Measurements from ENCODE around the gene SIRPA.

Gene SIRPA

DNA sequence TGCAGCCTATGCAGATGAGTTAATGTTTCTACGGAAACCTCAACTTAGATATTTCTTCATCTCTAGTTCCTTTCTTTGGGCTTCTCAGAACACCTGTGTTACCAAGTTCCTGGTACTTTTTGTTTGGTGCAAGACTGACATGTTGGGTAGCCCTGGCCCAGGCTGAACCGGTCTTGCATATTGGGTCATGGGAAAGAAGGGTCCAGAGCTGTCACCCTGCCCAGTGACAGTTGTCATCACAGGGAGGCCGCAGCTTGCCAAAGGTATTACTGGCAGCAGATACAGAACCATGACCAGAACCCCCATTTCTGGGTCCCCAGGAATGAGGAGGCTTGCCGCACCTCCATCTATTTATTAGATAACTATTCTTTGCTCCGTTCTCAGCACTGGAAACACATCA is 58.4 kb downstream of the SIRPA start:
- DNase-seq = peak; percentile 4

DNA sequence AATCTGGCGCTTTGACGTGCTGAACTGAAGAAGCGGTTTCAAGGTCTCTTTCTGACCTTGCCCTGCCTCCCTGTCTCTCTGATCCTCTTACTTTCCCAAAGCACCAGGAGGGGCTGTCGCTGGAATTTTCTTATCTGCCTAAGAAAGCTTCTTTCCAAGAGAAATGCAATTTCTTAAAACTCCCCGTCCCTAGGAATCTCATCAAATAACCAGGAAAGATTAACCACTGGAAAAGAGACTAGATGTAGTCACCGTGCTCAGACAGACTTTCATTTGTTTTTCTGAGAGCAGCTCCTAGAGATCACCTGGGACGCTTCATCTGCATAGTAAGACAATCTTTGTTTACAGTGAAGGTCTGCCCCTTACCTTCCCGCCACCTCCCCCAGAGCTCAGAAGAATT is 60.0 kb downstream of the SIRPA start:
- no peak for DNase-seq

DNA sequence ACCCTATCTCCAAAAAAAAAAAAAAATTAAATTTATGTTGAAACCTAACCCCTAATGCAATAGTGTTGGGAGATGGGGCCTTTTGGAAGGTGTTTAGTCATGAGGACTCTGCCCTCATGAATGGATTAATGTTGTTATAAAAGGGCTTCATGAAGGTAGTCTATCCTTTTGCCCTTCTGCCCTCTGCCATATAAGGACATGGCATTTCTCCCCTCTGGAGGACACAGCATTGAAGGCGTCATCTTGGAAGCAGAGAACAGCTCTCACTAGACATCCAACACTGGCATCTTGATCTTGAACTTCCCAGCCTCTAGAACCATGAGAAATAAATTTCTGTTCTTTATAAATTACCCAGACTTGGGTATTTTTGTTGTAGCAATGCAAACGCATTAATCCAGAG is 63.2 kb downstream of the SIRPA start:
- no peak for DNase-seq

DNA sequence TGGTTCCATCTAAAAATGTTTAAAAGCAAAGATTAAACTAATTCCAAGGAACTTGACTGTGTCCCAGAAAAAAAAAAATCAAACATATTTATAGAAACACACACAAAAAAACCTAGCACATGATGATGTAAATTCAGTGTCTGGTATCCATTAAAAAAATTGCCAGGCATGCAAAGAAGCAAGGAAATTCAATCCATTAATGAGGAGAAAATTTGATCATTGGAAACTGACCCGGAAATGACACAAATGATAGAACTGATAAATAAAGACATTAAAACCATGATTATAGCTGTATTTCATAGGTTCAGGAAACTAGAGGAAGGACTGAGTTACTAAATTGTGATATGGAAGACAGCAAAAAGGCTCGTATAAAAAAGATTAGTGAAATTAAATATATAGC is 63.9 kb downstream of the SIRPA start:
- no peak for DNase-seq

DNA sequence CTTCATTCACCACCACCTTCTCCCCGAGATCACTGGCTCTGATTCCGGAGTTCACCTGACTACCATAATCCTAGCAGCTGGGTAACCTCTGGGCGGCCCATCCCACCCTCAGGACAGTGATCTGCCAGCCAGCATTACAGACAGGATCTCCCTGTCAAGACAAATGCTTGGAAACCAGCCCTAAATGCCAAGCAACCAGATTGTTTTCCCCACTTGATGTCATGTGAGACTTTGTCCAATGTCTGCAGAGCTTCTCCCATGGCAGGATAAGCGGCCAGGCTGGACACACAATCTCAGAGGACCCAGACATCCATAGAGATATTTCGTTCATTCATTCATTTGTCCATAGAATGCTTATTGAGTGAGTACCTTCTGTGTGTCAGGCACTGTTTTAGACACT is 66.2 kb downstream of the SIRPA start:
- no peak for DNase-seq

DNA sequence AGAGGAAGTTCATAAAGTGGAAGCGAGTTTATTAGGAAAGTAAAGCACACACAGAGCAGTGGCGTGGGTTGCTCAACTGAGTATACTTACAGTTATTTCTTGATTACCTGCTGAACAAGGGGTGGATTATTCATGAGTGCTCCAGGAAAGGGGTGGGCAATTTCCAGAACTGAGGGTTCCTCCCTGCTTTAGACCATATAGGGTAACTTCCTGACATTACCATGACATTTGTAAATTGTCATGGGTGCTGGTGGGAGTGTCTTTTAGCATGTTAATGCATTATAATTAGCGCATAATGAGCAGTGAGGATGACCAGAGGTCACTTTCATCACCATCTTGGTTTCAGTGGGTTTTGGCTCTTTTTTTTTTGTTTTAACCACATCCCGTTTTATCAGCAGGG is 68.9 kb downstream of the SIRPA start:
- DNase-seq = no peak

DNA sequence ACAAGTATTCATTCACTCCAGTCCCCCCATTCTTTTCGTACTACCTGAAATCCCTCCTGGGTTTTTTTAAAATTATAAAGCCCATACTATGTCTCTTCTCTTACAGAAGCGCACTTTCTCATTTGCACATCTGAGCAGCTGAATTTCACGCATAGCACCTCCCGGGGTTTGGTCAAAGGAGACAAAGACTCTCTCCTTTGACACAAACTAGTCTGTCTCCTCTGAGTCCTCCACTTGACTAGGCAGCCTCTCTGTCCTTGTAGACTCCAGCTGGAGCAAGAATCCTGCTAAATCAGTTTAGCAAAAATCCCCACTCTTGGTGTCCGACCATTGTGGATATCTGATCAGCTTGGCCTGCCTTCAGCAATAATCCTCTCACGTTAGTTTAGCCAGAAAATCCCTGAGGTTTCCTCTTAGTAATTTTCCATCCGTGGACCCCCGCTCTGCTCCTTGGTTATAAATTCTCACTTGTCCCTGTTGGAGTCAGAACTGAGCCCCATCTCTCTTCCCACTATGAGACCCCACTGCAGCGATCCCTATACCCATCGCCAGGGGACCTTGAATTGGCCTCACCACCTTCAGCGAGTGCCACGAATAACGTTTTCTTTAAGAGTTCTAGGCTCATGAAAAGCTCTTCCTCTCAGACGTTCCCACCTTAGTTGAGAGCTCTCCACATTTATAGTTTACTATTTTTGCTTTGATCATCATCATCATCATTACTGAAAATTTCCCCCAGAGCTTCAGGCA is 69.6 kb downstream of the SIRPA start:
- DNase-seq = no peak

DNA sequence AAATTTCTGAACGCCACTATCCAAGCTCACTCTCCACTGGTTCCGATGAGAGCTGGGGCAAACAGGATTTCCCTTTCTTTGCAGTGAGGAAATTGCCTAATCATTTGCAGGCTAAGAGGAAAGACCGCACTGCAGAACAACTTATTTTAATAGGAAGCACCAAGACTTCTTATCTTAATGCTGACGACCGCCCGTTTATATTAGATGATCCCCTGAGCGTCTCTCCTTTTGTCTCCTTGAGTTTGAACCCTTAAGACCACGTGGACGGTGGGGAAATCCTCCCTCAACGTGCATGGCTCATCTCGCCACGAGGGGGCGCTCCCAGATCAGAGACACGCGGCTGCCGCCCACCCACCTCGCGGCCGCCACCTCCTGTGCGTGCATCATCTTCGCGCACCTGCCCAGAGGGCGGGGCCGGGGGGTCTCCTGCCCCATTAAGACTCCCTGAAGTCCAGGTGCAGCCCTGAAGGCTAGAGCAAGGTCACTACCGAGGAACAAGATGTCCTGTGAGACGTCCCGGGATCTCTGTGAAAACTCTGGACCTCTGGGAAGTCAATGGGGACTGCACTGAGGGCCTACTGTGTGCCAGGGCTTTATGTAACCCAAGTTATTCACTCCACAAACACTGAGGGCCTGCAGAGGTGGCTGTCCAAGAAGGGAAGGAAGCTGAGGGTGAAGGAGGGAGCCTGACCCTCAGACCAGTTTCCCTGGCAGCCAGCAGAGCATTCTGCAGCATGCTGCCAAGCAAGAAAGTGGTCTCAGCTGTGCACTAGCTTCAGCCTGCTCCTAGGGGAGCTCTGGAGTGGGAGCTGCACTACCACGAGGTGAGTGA is 70.5 kb downstream of the SIRPA start:
- peak; percentile 34 for DNase-seq

DNA sequence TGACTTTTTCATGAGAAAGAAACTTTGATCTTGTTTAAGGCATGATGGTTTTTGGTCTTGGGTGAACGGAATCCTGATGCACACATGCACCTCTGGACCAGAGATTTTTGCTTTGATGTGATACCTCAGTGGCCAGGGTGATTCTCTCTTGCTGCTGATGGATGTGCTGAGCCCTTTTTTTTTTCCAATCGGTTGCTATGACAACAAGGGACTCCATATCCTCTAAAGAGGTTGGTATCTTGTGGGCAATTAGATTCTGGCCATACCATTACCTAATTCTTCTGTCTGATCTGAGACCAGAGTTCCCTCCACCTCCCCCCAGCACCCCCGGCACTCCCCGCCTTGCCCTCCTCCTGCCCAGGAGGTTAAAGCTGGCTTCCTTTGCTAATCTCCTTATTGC is 73.8 kb downstream of the SIRPA start:
- DNase-seq = no peak

DNA sequence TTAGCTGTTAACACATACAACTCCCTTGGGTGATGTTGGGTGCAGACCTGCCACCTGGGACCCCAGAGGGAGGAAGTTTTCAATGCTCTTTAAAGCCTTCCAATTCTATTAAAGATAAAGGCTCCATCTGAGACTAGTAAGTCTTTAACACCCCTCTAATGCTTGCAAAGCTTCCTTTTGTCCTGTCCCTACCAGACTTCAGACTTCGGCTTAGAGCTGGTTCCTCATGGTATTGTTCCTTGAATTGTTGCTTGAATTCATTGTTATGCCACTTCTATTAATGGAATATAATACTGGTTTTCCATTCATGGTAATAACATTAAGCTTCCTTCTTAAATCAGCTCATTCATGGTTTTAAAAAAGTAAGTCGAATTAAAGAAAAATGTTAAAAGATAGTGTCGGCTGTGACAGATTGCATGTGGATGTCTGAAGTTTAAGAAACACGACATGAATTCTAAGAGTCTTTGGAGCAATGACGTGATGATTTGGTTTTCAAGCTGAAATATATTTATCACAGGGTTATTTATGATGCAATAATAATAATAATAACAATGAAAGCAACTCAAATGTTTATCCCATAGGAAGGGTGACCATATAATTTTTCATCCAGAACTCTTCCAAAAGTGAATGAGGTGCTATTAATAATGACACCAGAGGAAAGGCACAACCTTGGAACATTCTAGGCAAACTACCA is 76.8 kb downstream of the SIRPA start:
- no peak for DNase-seq

DNA sequence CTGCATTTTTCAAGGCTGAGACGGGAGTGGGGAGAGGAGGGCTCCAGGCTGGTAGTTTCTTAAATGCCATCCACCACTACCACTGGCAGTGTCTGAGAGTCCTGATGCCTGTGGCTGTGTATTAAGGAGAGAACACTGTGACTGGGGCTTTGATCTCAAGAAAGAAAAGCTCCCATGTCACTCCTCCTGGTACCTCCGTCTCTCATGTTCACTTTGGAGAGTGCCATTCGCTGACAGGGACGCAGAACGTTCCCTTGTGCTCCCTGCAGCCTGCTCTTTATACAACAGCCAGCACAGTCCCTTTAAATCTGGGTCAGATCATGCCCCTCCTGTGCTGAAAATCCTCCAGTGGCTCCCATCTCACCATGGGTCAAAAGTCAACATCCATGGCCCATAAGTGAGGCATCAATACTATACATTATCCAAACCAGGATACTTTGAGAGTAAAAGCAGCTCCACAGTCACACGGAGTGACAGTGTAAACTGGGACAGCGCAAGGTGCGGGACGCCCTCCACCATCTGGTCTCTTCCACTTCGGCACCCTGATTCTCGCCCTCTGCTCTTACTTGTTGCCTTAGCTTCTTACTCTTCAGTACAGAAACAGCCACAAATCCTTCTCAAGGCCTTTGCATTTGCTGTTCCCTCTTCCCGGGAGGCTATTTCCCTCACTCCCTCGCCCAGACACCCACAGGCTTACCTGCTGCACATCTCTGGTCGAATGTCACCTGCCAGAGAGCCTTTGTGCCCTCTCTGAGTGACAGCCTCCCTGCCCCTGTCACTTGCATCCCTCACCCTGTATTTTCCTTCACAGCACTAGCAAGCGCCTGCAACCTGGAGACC is 78.6 kb downstream of the SIRPA start:
- DNase-seq = no peak

DNA sequence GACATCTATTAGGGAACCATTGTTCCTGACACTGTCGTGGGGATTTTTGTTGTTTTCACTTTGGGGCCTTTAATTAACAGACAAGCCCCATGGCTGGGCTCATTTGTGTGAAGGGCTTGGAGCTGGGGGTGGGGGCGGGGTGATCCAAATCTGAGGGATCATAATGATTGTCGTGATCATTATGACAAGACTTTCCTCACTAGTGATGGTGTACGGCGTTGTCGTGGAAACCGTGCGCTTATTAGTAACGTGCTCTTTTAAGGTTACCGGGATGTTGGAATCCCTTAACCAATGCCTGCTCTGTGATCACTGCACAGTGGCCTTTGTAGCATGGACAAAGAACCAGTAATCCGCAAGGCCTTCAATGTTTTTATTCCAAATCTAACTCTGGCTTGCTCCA is 80.1 kb downstream of the SIRPA start:
- no peak for DNase-seq

DNA sequence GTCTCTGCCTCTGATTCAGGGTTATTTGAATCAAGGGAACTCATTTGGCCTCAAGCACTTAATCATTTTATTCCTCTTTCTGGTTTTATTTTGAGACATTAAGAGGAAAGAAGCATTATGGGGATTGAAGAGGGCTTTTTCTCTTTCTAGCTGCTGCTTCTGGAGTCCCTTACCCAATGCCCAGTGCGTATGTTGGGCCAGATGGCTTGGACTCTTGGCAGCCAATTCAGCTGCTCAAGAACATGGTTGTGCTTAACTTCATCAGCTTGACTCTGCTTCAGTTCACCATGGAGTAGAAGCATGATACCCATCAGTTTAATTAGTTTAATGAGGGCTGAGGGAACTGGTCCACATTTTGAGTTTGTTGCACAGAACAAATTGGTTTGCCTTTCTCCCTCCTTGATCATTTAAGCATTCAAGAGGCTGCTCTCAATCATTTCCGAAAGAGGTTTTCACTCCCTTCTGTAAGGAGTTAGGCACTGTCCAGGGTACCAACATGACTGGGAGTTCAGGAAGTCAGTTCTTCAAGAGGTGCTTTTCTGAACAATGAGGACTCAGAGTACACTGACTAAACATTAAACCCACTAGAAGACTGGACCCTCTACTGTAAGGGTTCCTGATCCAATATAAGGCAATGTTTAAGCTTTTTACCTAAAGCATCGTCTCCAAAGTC is 84.0 kb downstream of the SIRPA start:
- no peak for DNase-seq

DNA sequence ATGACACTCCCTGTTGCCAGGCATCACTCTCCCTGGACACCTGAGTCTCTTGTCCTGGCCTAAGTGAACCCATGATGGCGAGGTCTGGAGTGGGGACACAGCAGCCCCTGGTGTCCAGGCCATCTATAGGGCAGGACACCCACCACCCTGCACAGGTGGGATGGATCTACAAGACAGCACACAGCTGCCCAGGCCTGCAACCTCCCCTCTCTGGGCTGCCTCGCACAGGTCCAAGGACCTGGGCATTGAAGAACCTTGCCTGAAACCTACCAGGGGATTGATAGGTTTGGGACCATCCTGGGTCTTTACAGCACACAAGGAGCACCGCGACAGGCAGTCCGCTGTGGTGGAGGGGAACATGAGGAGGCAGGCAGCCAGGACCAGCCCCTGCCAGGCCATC is 87.5 kb downstream of the SIRPA start:
- no peak for DNase-seq

DNA sequence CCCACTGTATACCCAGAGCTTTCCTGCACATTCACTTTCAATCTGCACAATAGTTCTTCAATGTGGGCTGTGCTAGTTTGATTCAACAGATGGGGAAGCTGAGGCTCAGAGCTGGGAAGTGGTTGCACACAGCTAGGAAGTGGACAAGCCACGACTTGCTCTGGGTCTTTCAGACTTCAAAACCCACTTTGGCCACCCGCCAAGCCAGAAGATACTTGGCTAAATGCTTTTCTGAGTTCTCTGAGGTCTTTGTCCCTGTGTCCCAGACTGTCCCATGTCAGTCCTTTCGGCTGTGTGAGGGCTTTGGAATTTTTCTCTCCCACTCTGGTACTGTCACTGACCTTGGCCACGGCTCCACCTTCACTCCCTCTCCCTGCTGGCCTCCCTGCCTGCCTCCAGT is 88.1 kb downstream of the SIRPA start:
- DNase-seq = no peak

DNA sequence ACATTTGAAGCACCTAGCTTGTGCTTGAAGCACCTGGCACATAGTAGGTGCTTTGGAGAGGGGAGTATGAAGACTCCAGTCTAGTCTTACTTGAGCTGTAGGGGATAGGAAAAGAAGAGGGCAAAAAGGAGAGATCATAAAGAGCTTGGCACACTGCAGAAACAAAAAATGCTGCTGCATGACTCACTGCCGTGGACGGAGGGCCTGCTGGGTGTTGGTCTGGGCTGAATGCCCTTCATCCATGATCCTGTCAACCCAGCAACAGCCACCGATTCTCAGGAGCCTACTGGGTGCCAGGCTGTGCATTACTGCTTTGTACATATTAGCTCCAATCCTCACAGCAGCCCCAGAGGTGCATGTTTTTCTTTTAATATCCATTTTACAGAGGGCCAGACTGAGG is 92.6 kb downstream of the SIRPA start:
- DNase-seq = no peak
